GM20431 (cell line): ENCODE measurements around the gene H1-8.
"Not testable (repeated sequence)": the region's sequence is repeated elsewhere in the genome, so short reads cannot be mapped to it uniquely, and the experiment has no call there.

ENCODE experiments used
- in situ Hi-C: fragments of 300-500 bp; cut with MseI, MboI; formaldehyde crosslinking; loops from one replicate; pipeline ENCODE4 v1.15.0; 2020; ENCODE audit warnings: low sequenced_read_pairs; ENCODE audit not compliant: unreplicated experiment

Gene H1-8

GRCh38 chr3:129530251-129530791 lies 12.7 kb upstream of the H1-8 start:
- in situ Hi-C loops, result no loop called here

GRCh38 chr3:129530821-129531220 lies 12.2 kb upstream of the H1-8 start:
- in situ Hi-C loops, result no loop called here

DNA sequence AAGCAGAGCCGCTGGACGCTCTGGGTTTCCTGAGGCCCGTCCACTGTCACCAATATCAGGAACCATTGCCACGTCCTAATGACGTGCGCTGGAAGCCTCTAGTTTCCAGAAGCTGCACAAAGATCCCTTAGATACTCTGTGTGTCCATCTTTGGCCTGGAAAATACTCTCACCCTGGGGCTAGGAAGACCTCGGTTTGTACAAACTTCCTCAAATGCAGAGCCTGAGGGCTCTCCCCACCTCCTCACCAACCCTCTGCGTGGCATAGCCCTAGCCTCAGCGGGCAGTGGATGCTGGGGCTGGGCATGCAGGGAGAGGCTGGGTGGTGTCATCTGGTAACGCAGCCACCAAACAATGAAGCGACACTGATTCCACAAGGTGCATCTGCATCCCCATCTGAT lies 11.3 kb upstream of the H1-8 start:
- in situ Hi-C loops, result no loop called here

DNA sequence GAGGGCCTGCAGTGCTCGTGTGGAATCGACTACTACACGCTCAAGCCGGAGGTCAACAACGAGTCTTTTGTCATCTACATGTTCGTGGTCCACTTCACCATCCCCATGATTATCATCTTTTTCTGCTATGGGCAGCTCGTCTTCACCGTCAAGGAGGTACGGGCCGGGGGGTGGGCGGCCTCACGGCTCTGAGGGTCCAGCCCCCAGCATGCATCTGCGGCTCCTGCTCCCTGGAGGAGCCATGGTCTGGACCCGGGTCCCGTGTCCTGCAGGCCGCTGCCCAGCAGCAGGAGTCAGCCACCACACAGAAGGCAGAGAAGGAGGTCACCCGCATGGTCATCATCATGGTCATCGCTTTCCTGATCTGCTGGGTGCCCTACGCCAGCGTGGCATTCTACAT lies 10.7 kb upstream of the H1-8 start:
- in situ Hi-C loops, result no loop called here

DNA sequence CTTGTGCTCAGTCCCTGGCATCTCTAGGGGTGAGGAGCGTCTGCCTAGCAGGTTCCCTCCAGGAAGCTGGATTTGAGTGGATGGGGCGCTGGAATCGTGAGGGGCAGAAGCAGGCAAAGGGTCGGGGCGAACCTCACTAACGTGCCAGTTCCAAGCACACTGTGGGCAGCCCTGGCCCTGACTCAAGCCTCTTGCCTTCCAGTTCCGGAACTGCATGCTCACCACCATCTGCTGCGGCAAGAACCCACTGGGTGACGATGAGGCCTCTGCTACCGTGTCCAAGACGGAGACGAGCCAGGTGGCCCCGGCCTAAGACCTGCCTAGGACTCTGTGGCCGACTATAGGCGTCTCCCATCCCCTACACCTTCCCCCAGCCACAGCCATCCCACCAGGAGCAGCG lies 9.6 kb upstream of the H1-8 start:
- in situ Hi-C loops, result no loop called here

DNA sequence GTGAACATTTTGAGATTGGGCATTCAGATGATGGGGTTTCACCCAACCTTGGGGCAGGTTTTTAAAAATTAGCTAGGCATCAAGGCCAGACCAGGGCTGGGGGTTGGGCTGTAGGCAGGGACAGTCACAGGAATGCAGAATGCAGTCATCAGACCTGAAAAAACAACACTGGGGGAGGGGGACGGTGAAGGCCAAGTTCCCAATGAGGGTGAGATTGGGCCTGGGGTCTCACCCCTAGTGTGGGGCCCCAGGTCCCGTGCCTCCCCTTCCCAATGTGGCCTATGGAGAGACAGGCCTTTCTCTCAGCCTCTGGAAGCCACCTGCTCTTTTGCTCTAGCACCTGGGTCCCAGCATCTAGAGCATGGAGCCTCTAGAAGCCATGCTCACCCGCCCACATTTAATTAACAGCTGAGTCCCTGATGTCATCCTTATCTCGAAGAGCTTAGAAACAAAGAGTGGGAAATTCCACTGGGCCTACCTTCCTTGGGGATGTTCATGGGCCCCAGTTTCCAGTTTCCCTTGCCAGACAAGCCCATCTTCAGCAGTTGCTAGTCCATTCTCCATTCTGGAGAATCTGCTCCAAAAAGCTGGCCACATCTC lies 8.4 kb upstream of the H1-8 start:
- in situ Hi-C loops, result no loop called here

GRCh38 chr3:129535075-129535474 lies 7.9 kb upstream of the H1-8 start:
- in situ Hi-C loops, result no loop called here

GRCh38 chr3:129536374-129536667 lies 6.7 kb upstream of the H1-8 start:
- in situ Hi-C loops, result no loop called here

- in situ Hi-C loops, result no loop called here
Observed at GRCh38 chr3:129536804-129537203, 6.2 kb upstream of the H1-8 start.

DNA sequence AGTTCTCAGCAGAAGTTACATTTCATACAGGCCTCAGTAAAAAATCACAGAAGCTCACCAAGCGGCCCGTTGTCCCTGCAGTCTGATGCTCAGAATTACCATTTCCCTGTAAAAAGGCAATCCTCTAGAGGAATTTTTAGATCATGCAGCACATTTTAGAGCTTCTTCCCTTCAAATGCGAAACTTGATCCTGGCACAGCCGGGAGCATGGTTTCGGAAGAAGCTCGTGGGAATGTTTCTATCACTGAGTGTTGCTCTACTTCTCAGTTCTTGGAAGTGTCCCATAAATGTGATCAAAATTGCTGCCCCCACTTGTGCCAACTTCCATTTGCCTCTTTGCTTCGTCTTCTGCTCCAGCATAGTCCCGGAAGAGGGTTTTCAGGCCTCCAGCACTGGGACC lies 3.8 kb upstream of the H1-8 start:
- in situ Hi-C loops, result no loop called here

- in situ Hi-C loops, result no loop called here
Observed at GRCh38 chr3:129540776-129541516, 2.0 kb upstream of the H1-8 start.

DNA sequence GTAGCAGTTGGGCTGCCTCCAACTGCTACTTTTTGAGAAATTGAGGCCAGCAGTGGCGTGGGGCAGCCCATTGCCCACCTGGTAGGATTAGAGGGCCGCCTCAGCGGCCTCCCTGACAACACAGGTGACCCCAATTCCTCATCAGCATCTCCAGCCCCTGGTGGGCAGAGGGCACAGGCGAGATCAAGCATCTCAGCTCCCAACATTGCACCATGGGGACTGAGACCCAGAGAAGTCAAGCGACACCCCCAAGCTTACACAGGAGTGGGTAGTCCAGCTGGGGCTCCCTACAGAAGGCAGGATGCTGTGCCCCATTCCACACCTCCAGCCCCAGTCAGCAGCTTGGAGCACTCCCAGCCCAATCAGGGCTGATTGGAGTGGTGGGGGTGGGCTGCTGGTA lies 228 bp upstream of the H1-8 start:
- in situ Hi-C loops, result no loop called here

DNA sequence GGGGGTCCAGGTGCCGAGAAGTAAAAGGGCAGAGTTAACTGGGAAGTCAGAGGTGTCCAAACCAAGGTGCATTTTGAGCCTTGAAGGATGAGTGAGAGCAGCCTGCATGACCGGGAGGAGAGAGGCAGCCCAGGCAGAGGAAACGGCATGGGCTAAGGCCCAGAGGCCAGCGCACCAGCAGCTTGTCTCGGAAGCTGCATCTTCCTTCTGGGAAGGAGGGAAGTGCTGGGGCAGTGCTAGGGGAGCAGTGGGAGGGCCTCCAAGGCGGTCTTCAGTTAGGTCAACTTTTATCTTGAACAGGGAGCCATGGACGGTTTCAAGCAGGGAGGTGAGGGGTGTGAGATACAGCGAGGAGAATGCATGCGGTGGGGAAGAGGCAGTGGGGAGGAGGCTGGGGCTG lies 1.0 kb downstream of the H1-8 start:
- in situ Hi-C loops, result no loop called here

- in situ Hi-C loops, result not testable (repeated sequence)
Observed at GRCh38 chr3:129545951-129546350, 3.0 kb downstream of the H1-8 start.

DNA sequence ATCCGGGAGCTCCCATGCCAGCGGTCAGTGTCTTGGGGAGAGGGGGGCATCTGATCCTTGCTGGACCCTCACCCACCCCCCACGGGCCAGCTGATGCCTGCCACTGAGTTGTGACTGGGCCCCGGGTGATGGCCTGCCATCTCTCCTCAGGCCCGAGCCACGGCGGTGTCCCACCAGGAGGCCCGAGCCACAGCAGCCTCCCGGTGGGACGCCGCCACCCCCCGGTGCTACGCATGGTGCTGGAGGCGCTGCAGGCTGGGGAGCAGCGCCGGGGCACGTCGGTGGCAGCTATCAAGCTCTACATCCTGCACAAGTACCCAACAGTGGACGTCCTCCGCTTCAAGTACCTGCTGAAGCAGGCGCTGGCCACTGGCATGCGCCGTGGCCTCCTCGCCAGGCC lies 4.3 kb downstream of the H1-8 start:
- in situ Hi-C loops, result no loop called here

- in situ Hi-C loops, result no loop called here
Observed at GRCh38 chr3:129548104-129548965, 5.4 kb downstream of the H1-8 start.

GRCh38 chr3:129549006-129549800 lies 6.2 kb downstream of the H1-8 start:
- in situ Hi-C loops, result no loop called here

DNA sequence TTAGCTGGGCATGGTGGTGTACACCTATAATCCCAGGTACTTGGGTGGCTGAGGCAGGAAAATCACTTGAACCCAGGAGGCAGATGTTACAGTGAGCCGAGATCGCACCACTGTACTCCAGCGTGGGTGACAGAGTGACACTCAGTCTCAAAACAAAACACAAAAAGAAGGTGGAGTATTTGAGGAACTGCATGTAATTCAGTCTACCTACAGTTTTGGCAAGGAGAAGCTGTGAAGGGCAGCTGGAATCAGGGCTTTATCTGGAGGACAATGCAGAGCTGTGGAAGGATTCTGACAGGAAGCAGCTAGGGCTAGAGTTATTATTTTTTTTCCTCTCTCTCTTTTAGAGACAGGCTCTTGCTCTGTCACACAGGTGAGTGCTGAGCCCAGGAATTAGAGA lies 6.8 kb downstream of the H1-8 start:
- in situ Hi-C loops, result no loop called here

DNA sequence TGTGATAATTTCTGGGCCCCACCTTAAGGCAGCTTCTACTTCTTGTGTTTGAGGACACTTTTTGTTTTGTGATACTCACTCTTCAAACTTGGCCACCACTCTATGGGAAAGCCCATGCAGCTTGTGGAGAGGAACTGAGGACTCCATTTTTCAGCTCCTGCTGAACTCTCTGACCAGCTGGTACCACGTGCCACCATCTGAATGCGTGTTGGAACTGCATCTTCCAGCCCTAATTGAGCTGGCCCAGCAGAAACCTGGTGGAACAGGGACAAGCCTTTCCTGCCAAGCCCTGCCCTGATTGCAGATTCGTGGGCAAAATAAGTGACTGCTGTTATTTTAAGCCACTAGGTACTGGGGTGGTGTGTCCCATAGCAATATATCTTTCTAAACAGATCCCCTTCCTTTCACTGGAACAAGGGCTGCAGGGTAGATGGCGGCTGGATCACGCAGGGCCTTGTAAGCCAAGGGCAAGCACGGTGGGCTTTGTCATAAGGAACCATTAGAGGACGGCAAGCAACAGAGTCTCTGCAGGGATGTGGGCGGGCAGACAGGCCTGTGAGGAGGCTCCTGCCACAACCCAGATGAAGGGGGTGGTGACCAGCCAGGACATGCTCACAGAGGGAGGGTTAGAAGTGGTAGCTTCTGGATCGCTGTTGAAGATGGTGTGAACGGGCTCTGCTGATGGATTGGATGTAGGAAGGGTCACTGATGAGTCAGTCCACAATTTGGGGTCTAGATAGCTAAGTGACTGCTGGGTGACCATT lies 9.5 kb downstream of the H1-8 start:
- in situ Hi-C loops, result no loop called here

- in situ Hi-C loops, result no loop called here
Observed at GRCh38 chr3:129553171-129553570, 10.2 kb downstream of the H1-8 start.
